ENCODE data around the gene NPY2R.

NPY2R gene

GRCh38 chr4:155249016-155249566, 40.7 kb downstream of the NPY2R start:
- DNase-seq (ENCODE audit: low spot score), result no peak

GRCh38 chr4:155252327-155252726, 43.9 kb downstream of the NPY2R start:
- DNase-seq (ENCODE audit: low spot score), result no peak

- no peak for DNase-seq (ENCODE audit: low spot score)
Measured at GRCh38 chr4:155263480-155263879, 55.0 kb downstream of the NPY2R start.

- DNase-seq (ENCODE audit: low spot score), result no peak
Measured at GRCh38 chr4:155265113-155265512, 56.7 kb downstream of the NPY2R start.
